Tibial nerve (tissue), 4 donors: Measurements from ENCODE around the gene HNF4A.

Source experiments
- EP300 ChIP-seq, 2 donors: sonication (generic); formaldehyde crosslinking; IDR thresholded peaks; one replicate each; pipeline ENCODE4 v1.6.1; 2017; ENCODE audit warnings: antibody characterized with exemption in 2 of 2, mild to moderate bottlenecking in 1 of 2
- POLR2A ChIP-seq, 2 donors: fragments of 450-650 bp; IDR thresholded peaks; one replicate each; pipeline ENCODE4 v1.6.1; 2017; ENCODE audit warnings: antibody characterized with exemption in 2 of 2, mild to moderate bottlenecking in 2 of 2, moderate library complexity in 2 of 2
- TF ChIP-seq, protein P1 (sequence below), 5 experiments: fragments of 200-600 bp in 3 of 5; fragments of 450-650 bp in 2 of 5; sonication (generic) in 3 of 5; IDR thresholded peaks; one replicate each; pipeline ENCODE4 v1.5.1; 2016 to 2019; ENCODE audit warnings: antibody characterized with exemption in 5 of 5, mild to moderate bottlenecking in 3 of 5, moderate library complexity in 2 of 5

DNA sequence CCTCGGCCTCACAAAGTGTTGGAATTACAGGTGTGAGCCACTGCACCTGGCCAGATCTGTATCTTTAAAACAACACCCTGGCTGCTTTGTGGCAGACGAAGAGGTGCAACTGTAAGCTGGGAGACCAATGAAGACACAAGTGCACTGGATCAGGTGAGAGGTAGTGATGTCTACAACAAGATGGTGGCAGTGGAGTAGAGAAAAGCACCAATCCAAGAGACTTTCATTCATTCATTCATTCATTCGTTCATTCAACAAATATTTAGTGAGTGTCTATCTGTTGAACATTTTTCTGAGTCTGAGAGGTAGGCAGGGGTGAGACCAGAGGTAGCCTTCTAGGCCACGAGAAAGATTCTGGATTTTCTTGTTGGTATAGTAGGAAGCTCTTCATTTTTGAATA, 83.3 kb downstream of the HNF4A start:
- TF ChIP-seq, protein P1, sequence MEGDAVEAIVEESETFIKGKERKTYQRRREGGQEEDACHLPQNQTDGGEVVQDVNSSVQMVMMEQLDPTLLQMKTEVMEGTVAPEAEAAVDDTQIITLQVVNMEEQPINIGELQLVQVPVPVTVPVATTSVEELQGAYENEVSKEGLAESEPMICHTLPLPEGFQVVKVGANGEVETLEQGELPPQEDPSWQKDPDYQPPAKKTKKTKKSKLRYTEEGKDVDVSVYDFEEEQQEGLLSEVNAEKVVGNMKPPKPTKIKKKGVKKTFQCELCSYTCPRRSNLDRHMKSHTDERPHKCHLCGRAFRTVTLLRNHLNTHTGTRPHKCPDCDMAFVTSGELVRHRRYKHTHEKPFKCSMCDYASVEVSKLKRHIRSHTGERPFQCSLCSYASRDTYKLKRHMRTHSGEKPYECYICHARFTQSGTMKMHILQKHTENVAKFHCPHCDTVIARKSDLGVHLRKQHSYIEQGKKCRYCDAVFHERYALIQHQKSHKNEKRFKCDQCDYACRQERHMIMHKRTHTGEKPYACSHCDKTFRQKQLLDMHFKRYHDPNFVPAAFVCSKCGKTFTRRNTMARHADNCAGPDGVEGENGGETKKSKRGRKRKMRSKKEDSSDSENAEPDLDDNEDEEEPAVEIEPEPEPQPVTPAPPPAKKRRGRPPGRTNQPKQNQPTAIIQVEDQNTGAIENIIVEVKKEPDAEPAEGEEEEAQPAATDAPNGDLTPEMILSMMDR (IDR thresholded peaks at IDR 0.05) = no peak
- TF ChIP-seq EP300 (IDR thresholded peaks at IDR 0.05) (no peak), POLR2A (IDR thresholded peaks at IDR 0.05) (no peak)
